ENCODE data around the gene CCDC9B.

- TF ChIP-seq SUZ12 (IDR thresholded peaks at IDR 0.05; ENCODE audit: extremely low read depth, insufficient read depth, insufficient read length) (no peak), YY1 (IDR thresholded peaks at IDR 0.05; ENCODE audit: insufficient read depth, insufficient read length) (no peak), ZNF274 (IDR thresholded peaks at IDR 0.05; ENCODE audit: low read depth, low read length) (no peak)
Observed at GRCh38 chr15:40357723-40358470, 17.2 kb upstream of the CCDC9B start, which contains the start of gene DISP2.
